BLaER1 (cell line): ENCODE data around the gene DUOXA1.

Experiments
- H3K27ac ChIP-seq: shearing (Covaris generic); formaldehyde crosslinking; 2 replicates; pipeline ENCODE4 v1.8.1; 2022
- H3K27me3 ChIP-seq: shearing (Covaris generic); formaldehyde crosslinking; 2 replicates; pipeline ENCODE4 v1.8.1; 2022
- H3K36me3 ChIP-seq: shearing (Covaris generic); formaldehyde crosslinking; 2 replicates; pipeline ENCODE4 v1.8.1; 2022
- H3K4me1 ChIP-seq: shearing (Covaris generic); formaldehyde crosslinking; 2 replicates; pipeline ENCODE4 v1.8.1; 2022
- H3K4me2 ChIP-seq: shearing (Covaris generic); formaldehyde crosslinking; 2 replicates; pipeline ENCODE4 v1.8.1; 2022
- H3K4me3 ChIP-seq: shearing (Covaris generic); formaldehyde crosslinking; 2 replicates; pipeline ENCODE4 v1.8.1; 2022
- H3K9ac ChIP-seq: shearing (Covaris generic); formaldehyde crosslinking; 2 replicates; pipeline ENCODE4 v1.8.1; 2022
- H3K9me3 ChIP-seq: shearing (Covaris generic); formaldehyde crosslinking; 2 replicates; pipeline ENCODE4 v1.8.1; 2022
- H4K20me1 ChIP-seq: shearing (Covaris generic); formaldehyde crosslinking; 2 replicates; pipeline ENCODE4 v1.8.1; 2022
- Cebpa-rat ChIP-seq: shearing (Covaris generic); IDR thresholded peaks from 2 replicates; pipeline ENCODE4 v1.8.1; 2022

The DUOXA1 gene

GRCh38 chr15:45151998-45152828, 22.5 kb upstream of the DUOXA1 start:
- TF ChIP-seq Cebpa-rat, result no peak

GRCh38 chr15:45150997-45151396, 21.3 kb upstream of the DUOXA1 start:
- peaks cover 8% of the 10 kb centered on the region; the same call in 1 of the 2 replicates for H3K36me3 ChIP-seq
- H3K9ac ChIP-seq, result no peak overlapping the region
- TF ChIP-seq Cebpa-rat, result no peak
- H3K4me3 ChIP-seq, result no peak overlapping the region
- H3K9me3 ChIP-seq, result no peaks in the 10 kb centered on the region
- no peak overlapping the region for H3K4me2 ChIP-seq
- no peaks in the 10 kb centered on the region for H3K27me3 ChIP-seq
- peaks cover 20% of the 10 kb centered on the region for H3K4me1 ChIP-seq
- no peaks in the 10 kb centered on the region for H4K20me1 ChIP-seq
- no peak overlapping the region for H3K27ac ChIP-seq

More at GRCh38 chr15:45151998-45152828, 22.5 kb upstream of the DUOXA1 start:
- H4K20me1 ChIP-seq, result no peaks in the 10 kb centered on the region
- peaks cover 8% of the 10 kb centered on the region; the same call in 1 of the 2 replicates for H3K36me3 ChIP-seq
- H3K4me3 ChIP-seq, result no peak overlapping the region
- no peak overlapping the region for H3K9ac ChIP-seq
- no peaks in the 10 kb centered on the region for H3K27me3 ChIP-seq
- peaks cover 32% of the 10 kb centered on the region for H3K4me1 ChIP-seq
- no peak overlapping the region for H3K4me2 ChIP-seq
- no peaks in the 10 kb centered on the region for H3K9me3 ChIP-seq
- H3K27ac ChIP-seq, result no peak overlapping the region

DNA sequence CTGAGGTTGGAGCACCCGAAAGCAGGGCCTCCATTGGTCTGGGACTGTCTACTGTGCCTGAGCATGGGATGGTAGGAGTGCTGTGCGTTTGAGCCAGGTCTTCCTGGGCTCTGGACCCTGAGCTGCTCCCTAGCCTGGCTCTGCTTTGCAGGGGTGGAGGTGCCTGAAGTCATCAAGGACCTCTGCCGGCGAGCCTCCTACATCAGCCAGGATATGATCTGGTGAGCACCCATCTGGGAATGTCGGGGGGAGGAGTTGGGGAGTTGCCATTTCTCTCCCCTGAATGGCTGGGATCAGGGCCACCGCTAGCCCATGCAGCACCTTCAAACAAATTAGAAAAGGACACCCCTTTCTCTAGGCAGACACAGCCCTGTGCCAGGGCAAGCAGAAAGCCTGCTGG, 20.8 kb upstream of the DUOXA1 start:
- no peaks in the 10 kb centered on the region for H3K9me3 ChIP-seq
- H3K4me1 ChIP-seq, result peaks cover 15% of the 10 kb centered on the region
- H3K9ac ChIP-seq, result no peak overlapping the region
- no peak overlapping the region for H3K4me3 ChIP-seq
- H3K27ac ChIP-seq, result no peak overlapping the region
- no peaks in the 10 kb centered on the region for H3K27me3 ChIP-seq
- H3K36me3 ChIP-seq, result peaks cover 8% of the 10 kb centered on the region; the same call in 1 of the 2 replicates
- no peaks in the 10 kb centered on the region for H4K20me1 ChIP-seq
- H3K4me2 ChIP-seq, result no peak overlapping the region
- no peak for TF ChIP-seq Cebpa-rat

DNA sequence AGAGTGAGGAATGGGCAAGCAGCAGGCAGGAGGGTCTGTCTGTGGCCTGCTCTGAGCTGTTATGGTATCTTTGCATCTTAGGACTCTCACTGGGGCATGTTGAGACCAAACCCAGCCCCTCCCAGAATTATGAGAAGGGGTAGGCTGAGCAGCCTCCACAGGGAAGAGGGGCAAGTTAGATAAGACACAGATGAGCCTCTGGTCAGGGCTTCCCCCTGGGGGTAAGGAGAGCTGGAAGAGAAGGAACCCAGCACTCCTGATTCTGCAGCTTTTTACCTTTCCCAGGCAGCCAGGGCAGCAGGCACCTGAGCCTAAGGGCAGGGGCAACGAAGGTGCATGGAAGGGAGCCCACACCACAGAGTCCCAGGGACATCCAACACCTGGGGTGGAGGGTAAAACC, 19.4 kb upstream of the DUOXA1 start:
- H3K4me3 ChIP-seq, result no peak overlapping the region
- peaks cover 7% of the 10 kb centered on the region for H3K4me1 ChIP-seq
- no peaks in the 10 kb centered on the region for H4K20me1 ChIP-seq
- no peak overlapping the region for H3K27ac ChIP-seq
- peak overlapping the region; percentile 12; the same call in 1 of the 2 replicates for H3K4me2 ChIP-seq
- no peaks in the 10 kb centered on the region for H3K27me3 ChIP-seq
- H3K9me3 ChIP-seq, result no peaks in the 10 kb centered on the region
- TF ChIP-seq Cebpa-rat, result no peak
- H3K9ac ChIP-seq, result no peak overlapping the region
- peaks cover 8% of the 10 kb centered on the region; the same call in 1 of the 2 replicates for H3K36me3 ChIP-seq

GRCh38 chr15:45148076-45149059, 18.7 kb upstream of the DUOXA1 start:
- H3K27ac ChIP-seq, result no peak overlapping the region
- no peaks in the 10 kb centered on the region for H4K20me1 ChIP-seq
- H3K4me3 ChIP-seq, result no peak overlapping the region
- H3K36me3 ChIP-seq, result peaks cover 8% of the 10 kb centered on the region; the same call in 1 of the 2 replicates
- no peaks in the 10 kb centered on the region for H3K9me3 ChIP-seq
- H3K9ac ChIP-seq, result no peak overlapping the region
- no peak for TF ChIP-seq Cebpa-rat
- no peaks in the 10 kb centered on the region for H3K27me3 ChIP-seq
- peak overlapping the region; percentile 12; the same call in 1 of the 2 replicates for H3K4me2 ChIP-seq
- peaks cover 7% of the 10 kb centered on the region for H3K4me1 ChIP-seq

DNA sequence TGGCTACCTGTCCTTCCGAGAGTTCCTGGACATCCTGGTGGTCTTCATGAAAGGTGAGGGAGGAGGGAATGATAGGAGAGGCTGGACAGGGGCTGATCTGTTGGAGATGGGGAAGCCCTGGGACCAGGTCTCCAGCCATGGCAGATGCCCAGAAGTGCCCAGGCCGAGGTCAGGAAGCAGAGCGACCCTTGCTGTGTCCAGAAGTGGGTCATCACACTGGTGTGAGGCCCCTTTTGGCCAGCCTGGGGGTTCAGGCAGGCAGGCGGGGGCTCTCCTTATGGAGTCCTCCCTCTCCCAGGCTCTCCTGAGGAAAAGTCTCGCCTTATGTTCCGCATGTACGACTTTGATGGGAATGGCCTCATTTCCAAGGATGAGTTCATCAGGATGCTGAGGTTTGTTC, 17.9 kb upstream of the DUOXA1 start:
- Histone ChIP-seq H3K9me3 (no peaks in the 10 kb centered on the region), H3K4me3 (no peak overlapping the region), H3K9ac (no peak overlapping the region)

DNA sequence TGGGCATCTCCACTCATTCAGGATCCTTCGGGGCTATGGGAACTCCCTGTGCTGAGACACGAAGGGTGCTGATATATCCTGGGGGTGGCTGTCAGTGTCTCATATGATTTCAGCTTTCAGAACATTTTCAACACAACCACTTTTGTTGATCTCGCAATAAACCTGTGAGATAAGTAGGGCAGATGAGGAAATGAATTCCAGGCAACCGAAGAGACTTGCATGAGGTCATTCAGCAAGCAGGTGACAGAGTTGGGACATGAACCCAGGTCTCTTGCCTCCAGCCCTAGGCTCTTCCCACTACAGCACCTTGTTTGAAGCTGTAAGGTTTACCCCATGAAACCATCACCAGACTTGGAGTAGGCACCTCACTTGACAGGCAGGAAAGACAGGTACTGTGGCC, 16.7 kb upstream of the DUOXA1 start:
- H3K36me3 ChIP-seq, result no peaks in the 10 kb centered on the region
- H4K20me1 ChIP-seq, result no peaks in the 10 kb centered on the region
- H3K27ac ChIP-seq, result no peak overlapping the region
- no peak overlapping the region for H3K9ac ChIP-seq
- no peak for TF ChIP-seq Cebpa-rat
- H3K9me3 ChIP-seq, result no peaks in the 10 kb centered on the region
- peaks cover 26% of the 10 kb centered on the region for H3K4me1 ChIP-seq
- no peak overlapping the region for H3K4me3 ChIP-seq
- H3K4me2 ChIP-seq, result no peak overlapping the region
- H3K27me3 ChIP-seq, result no peaks in the 10 kb centered on the region

More for the DNA sequence above, 17.9 kb upstream of the DUOXA1 start:
- Histone ChIP-seq H3K36me3 (peaks cover 8% of the 10 kb centered on the region; the same call in 1 of the 2 replicates), H3K27me3 (no peaks in the 10 kb centered on the region), H3K27ac (no peak overlapping the region), H3K4me2 (no peak overlapping the region), H3K4me1 (peaks cover 14% of the 10 kb centered on the region), H4K20me1 (no peaks in the 10 kb centered on the region)
- TF ChIP-seq Cebpa-rat, result no peak

- Histone ChIP-seq H3K9me3 (no peaks in the 10 kb centered on the region), H3K9ac (no peak overlapping the region), H3K36me3 (no peaks in the 10 kb centered on the region), H3K27ac (no peak overlapping the region), H3K4me1 (peaks cover 31% of the 10 kb centered on the region), H3K4me3 (no peak overlapping the region), H4K20me1 (no peaks in the 10 kb centered on the region), H3K4me2 (no peak overlapping the region), H3K27me3 (no peaks in the 10 kb centered on the region)
- TF ChIP-seq Cebpa-rat, result no peak
These were observed 15.1 kb upstream of the DUOXA1 start for GRCh38 chr15:45144775-45145174.

GRCh38 chr15:45143946-45144345, 14.3 kb upstream of the DUOXA1 start:
- Histone ChIP-seq H3K36me3 (no peaks in the 10 kb centered on the region), H3K4me2 (no peak overlapping the region), H3K4me3 (no peak overlapping the region), H3K4me1 (peaks cover 29% of the 10 kb centered on the region), H3K27me3 (no peaks in the 10 kb centered on the region), H3K9me3 (no peaks in the 10 kb centered on the region), H3K27ac (no peak overlapping the region), H4K20me1 (no peaks in the 10 kb centered on the region), H3K9ac (no peak overlapping the region)
- no peak for TF ChIP-seq Cebpa-rat
